HCT116 (cell line): ENCODE results near the gene NEO1. TPM values are rescaled to one million over a fixed set of nuclear protein-coding genes. Genes with fewer than 3 reads are reported as not detected.

ENCODE experiments used
- ATAC-seq: fragments of 200-7000 bp; cut with Tn5 transposase; 2 replicates; pipeline ENCODE4 v1.9.1; 2020; ENCODE audit warnings: mild to moderate bottlenecking, moderate library complexity
- BruUV-seq: library from RNA; stranded (reverse); fragments of 400-500 nt; replicated peaks from 2 replicates; lab custom pipeline; 2021; lab: Mats Ljungman, UMichigan
- CTCF ChIA-PET: fragments of 300-600 bp; sonication (Branson Sonifier 250); formaldehyde crosslinking; loops from one replicate; lab custom pipeline; 2021; ENCODE audit warnings: antibody characterized with exemption; lab: Charles Lee
- POLR2A ChIA-PET: fragments of 300-600, 350-600 bp; sonication (Branson Sonifier 250); formaldehyde crosslinking; loops from one replicate; lab custom pipeline; 2021; ENCODE audit warnings: antibody characterized with exemption; lab: Charles Lee
- RAD21 ChIA-PET, 2 experiments: fragments of 300-600 bp; sonication (Branson Sonifier 250); formaldehyde crosslinking; loops; one replicate each; lab custom pipeline; 2023; ENCODE audit warnings: low total read pairs in 2 of 2; ENCODE audit not compliant: uncharacterized antibody in 2 of 2, unreplicated experiment in 2 of 2, low non-redundant PET in 1 of 2; lab: Charles Lee
- DNase-seq: peaks from one replicate; pipeline ENCODE4 v3.0.0-alpha.2; 2010; ENCODE audit warnings: low read depth, low spot score
- H2AFZ ChIP-seq: fragments of 200-600 bp; shearing (Covaris generic), sonication (generic); 2 replicates; pipeline ENCODE4 v1.6.1; 2017; ENCODE audit warnings: low read depth, mixed run types, mixed read lengths, antibody characterized with exemption, low read length; ENCODE audit not compliant: poor library complexity, severe bottlenecking
- H3K27ac ChIP-seq: 2 replicates; pipeline ENCODE4 v1.5.1; 2012; ENCODE audit warnings: low read depth, low read length
- H3K27me3 ChIP-seq: fragments of 200-600 bp; sonication (generic); 2 replicates; pipeline ENCODE4 v1.6.1; 2016; ENCODE audit warnings: mixed run types, low read length, mixed read lengths; ENCODE audit not compliant: insufficient read depth
- H3K36me3 ChIP-seq, 2 experiments: fragments of 200-500 bp in 1 of 2; fragments of 200-600 bp in 1 of 2; sonication (Bioruptor generic) in 1 of 2; sonication (generic) in 1 of 2; 2 replicates each; pipeline versions ENCODE4 v1.5.1 to v1.6.1; 2014 to 2016; ENCODE audit warnings: low read length in 2 of 2, inconsistent platforms in 1 of 2, mixed read lengths in 1 of 2, mixed run types in 1 of 2; ENCODE audit not compliant: insufficient read depth in 2 of 2, control insufficient read depth in 1 of 2
- H3K4me1 ChIP-seq, 2 experiments: fragments of 200-600 bp in 1 of 2; sonication (generic) in 1 of 2; 2 replicates each; pipeline versions ENCODE4 v1.5.1 to v1.6.1; 2012 to 2017; ENCODE audit warnings: low read length in 2 of 2, inconsistent platforms in 1 of 2, mild to moderate bottlenecking in 1 of 2, mixed read lengths in 1 of 2, mixed run types in 1 of 2, moderate library complexity in 1 of 2; ENCODE audit not compliant: insufficient read depth in 2 of 2, control insufficient read depth in 1 of 2
- H3K4me2 ChIP-seq: fragments of 200-600 bp; sonication (generic); 2 replicates; pipeline ENCODE4 v1.6.1; 2017; ENCODE audit warnings: mixed run types, low read length, mixed read lengths
- H3K4me3 ChIP-seq, 2 experiments: fragments of 200-600 bp in 1 of 2; sonication (generic) in 1 of 2; replicated peaks in 1 of 2; 2 replicates each; pipeline ENCODE4 v1.5.1; 2011 to 2016; ENCODE audit warnings: low read length in 2 of 2, control low read depth in 1 of 2, low read depth in 1 of 2, mild to moderate bottlenecking in 1 of 2, mixed read lengths in 1 of 2, mixed run types in 1 of 2
- H3K79me2 ChIP-seq: fragments of 200-600 bp; sonication (generic); 2 replicates; pipeline ENCODE4 v1.6.1; 2017; ENCODE audit warnings: mild to moderate bottlenecking, mixed run types, low read length, moderate library complexity, mixed read lengths; ENCODE audit not compliant: insufficient read depth
- H3K9ac ChIP-seq: fragments of 200-600 bp; sonication (generic); 2 replicates; pipeline ENCODE4 v1.6.1; 2016; ENCODE audit warnings: low read length, mixed read lengths
- H3K9me2 ChIP-seq: fragments of 200-600 bp; sonication (generic), shearing (Covaris generic); 2 replicates; pipeline ENCODE4 v1.6.1; 2017; ENCODE audit warnings: mixed run types, mild to moderate bottlenecking, moderate library complexity; ENCODE audit not compliant: insufficient read depth
- H3K9me3 ChIP-seq, 2 experiments: fragments of 200-500 bp in 1 of 2; fragments of 200-600 bp in 1 of 2; sonication (Bioruptor generic) in 1 of 2; sonication (generic) in 1 of 2; 2 replicates each; pipeline ENCODE4 v1.6.1; 2014 to 2017; ENCODE audit warnings: low read length in 2 of 2, mixed read lengths in 2 of 2, inconsistent platforms in 1 of 2, low read depth in 1 of 2, mild to moderate bottlenecking in 1 of 2, mixed run types in 1 of 2, moderate library complexity in 1 of 2; ENCODE audit not compliant: control insufficient read depth in 1 of 2, insufficient read depth in 1 of 2
- H4K20me1 ChIP-seq: fragments of 200-600 bp; sonication (generic), shearing (Covaris generic); 2 replicates; pipeline ENCODE4 v1.6.1; 2017; ENCODE audit warnings: mixed run types, mild to moderate bottlenecking, moderate library complexity; ENCODE audit not compliant: insufficient read depth
- EGR1 ChIP-seq: IDR thresholded peaks from 2 replicates; pipeline ENCODE4 v1.6.1; 2012; ENCODE audit warnings: low read depth
- EZH2phosphoT487 ChIP-seq: fragments of 200-600 bp; IDR thresholded peaks from 2 replicates; pipeline ENCODE4 v1.6.1; 2018; ENCODE audit warnings: antibody characterized with exemption, borderline replicate concordance
- RAD21 ChIP-seq: IDR thresholded peaks from 2 replicates; pipeline ENCODE4 v1.6.1; 2012; ENCODE audit warnings: low read depth, mild to moderate bottlenecking
- SIN3A ChIP-seq: IDR thresholded peaks from 2 replicates; pipeline ENCODE4 v1.6.1; 2012; ENCODE audit warnings: low read depth
- intact Hi-C: fragments of 100-400 bp; cut with micrococcal nuclease; formaldehyde crosslinking; loops from 2 replicates; pipeline ENCODE4 v1.10.0; 2022
- total RNA-seq: library from RNA; stranded (reverse); gene quantifications from one replicate; pipeline ENCODE4 v1.2.1, GENCODE V29; 2021; ENCODE audit not compliant: unreplicated experiment

The NEO1 gene
- total RNA-seq, 1 experiment from 2014 or later: 30.0 TPM

GRCh38 chr15:73058437-73058836, 6.2 kb downstream of the NEO1 start:
- DNase-seq: no peak
- no peak for ATAC-seq
- no peak for TF ChIP-seq EZH2phosphoT487
- RAD21 ChIA-PET: no interaction called here
- BruUV-seq: no TSS peak
- intact Hi-C loops: no loop called here
- Histone ChIP-seq H3K9me2 (no peaks in the 10 kb centered on the region), H4K20me1 (no peaks in the 10 kb centered on the region), H3K27me3 (no peaks in the 10 kb centered on the region), H3K79me2 (no peaks in the 10 kb centered on the region; the same call in 1 of the 2 replicates), H3K4me2 (no peak overlapping the region), H3K4me3 (no peak overlapping the region), H2AFZ (no peak overlapping the region), H3K27ac (no peak overlapping the region), H3K4me1 (peaks cover 0 to 2% of the 10 kb centered on the region in 2 experiments; a peak in 1 of 4 replicates), H3K9me3 (no peaks in the 10 kb centered on the region), H3K9ac (no peak overlapping the region), H3K36me3 (no peaks in the 10 kb centered on the region)
- CTCF ChIA-PET: no interaction called here
- POLR2A ChIA-PET: no interaction called here

GRCh38 chr15:73065114-73065513, 12.9 kb downstream of the NEO1 start:
- H3K27ac ChIP-seq: no peak overlapping the region
- ChIA-PET CTCF (no interaction called here), RAD21 (no interaction called here), POLR2A (no interaction called here)
- H3K9me2 ChIP-seq: no peaks in the 10 kb centered on the region
- H3K9ac ChIP-seq: no peak overlapping the region
- no peaks in the 10 kb centered on the region for H4K20me1 ChIP-seq
- no TSS peak for BruUV-seq
- TF ChIP-seq RAD21: no peak
- no peak for TF ChIP-seq SIN3A
- intact Hi-C loops: no loop called here
- no peak for DNase-seq
- H3K4me2 ChIP-seq: no peak overlapping the region
- H3K27me3 ChIP-seq: no peaks in the 10 kb centered on the region
- H3K79me2 ChIP-seq: no peaks in the 10 kb centered on the region; the same call in 1 of the 2 replicates
- no peaks in the 10 kb centered on the region for H3K4me1 ChIP-seq
- no peak for ATAC-seq
- no peaks in the 10 kb centered on the region for H3K9me3 ChIP-seq
- no peak overlapping the region for H3K4me3 ChIP-seq
- H3K36me3 ChIP-seq: no peaks in the 10 kb centered on the region
- H2AFZ ChIP-seq: no peak overlapping the region

GRCh38 chr15:73069109-73069508, 16.8 kb downstream of the NEO1 start:
- BruUV-seq: no TSS peak
- H3K4me3 ChIP-seq: no peak overlapping the region
- CTCF ChIA-PET: no interaction called here
- H2AFZ ChIP-seq: no peak overlapping the region
- RAD21 ChIA-PET: no interaction called here
- TF ChIP-seq EGR1: no peak
- no peaks in the 10 kb centered on the region for H4K20me1 ChIP-seq
- ATAC-seq: no peak
- no peak for DNase-seq
- no peak overlapping the region for H3K4me2 ChIP-seq
- H3K27me3 ChIP-seq: no peaks in the 10 kb centered on the region
- H3K4me1 ChIP-seq: no peaks in the 10 kb centered on the region
- no peaks in the 10 kb centered on the region for H3K79me2 ChIP-seq
- intact Hi-C loops: no loop called here
- H3K9me2 ChIP-seq: no peaks in the 10 kb centered on the region
- no peaks in the 10 kb centered on the region for H3K36me3 ChIP-seq
- POLR2A ChIA-PET: no interaction called here
- no peak overlapping the region for H3K9ac ChIP-seq
- no peak overlapping the region for H3K27ac ChIP-seq
- no peaks in the 10 kb centered on the region for H3K9me3 ChIP-seq
